Mesendoderm (in vitro differentiated cells): ENCODE results near the gene FKBP10.
A peak's percentile ranks its signal among the peaks of the same experiment; 100 is the strongest.

Experiments used
- DNase-seq: peaks from one replicate; pipeline ENCODE4 v3.0.0; 2013
- H2AK5ac ChIP-seq: 2 replicates; pipeline ENCODE4 v1.6.1; 2013; ENCODE audit warnings: low read length, inconsistent platforms
- H2BK120ac ChIP-seq: 2 replicates; pipeline ENCODE4 v1.6.1; 2013; ENCODE audit warnings: low read depth, mild to moderate bottlenecking, low read length, moderate library complexity, mixed read lengths
- H2BK15ac ChIP-seq: replicated peaks from 2 replicates; pipeline ENCODE4 v1.6.1; 2013; ENCODE audit warnings: low read depth, mild to moderate bottlenecking, moderate library complexity
- H2BK5ac ChIP-seq: 2 replicates; pipeline ENCODE4 v1.6.1; 2013; ENCODE audit warnings: low read length, inconsistent platforms
- H3K18ac ChIP-seq: 2 replicates; pipeline ENCODE4 v1.6.1; 2013; ENCODE audit warnings: mild to moderate bottlenecking, low read length, mixed read lengths
- H3K23ac ChIP-seq: one replicate; pipeline ENCODE4 v1.6.1; 2013; ENCODE audit warnings: low read length
- H3K27ac ChIP-seq: 2 replicates; pipeline ENCODE4 v1.5.1; 2013; ENCODE audit warnings: low read depth, mild to moderate bottlenecking, inconsistent platforms, low read length, moderate library complexity
- H3K27me3 ChIP-seq: 2 replicates; pipeline ENCODE4 v1.6.1; 2013; ENCODE audit warnings: low read length, control low read depth, mild to moderate bottlenecking, inconsistent platforms; ENCODE audit not compliant: insufficient read depth, poor library complexity
- H3K36me3 ChIP-seq: 2 replicates; pipeline ENCODE4 v1.6.1; 2013; ENCODE audit warnings: low read length, inconsistent platforms; ENCODE audit not compliant: control insufficient read depth, insufficient read depth
- H3K4ac ChIP-seq: one replicate; pipeline ENCODE4 v1.6.1; 2013; ENCODE audit warnings: low read depth, mild to moderate bottlenecking, low read length, moderate library complexity
- H3K4me1 ChIP-seq: 2 replicates; pipeline ENCODE4 v1.6.1; 2013; ENCODE audit warnings: low read depth, low read length, inconsistent platforms; ENCODE audit not compliant: control insufficient read depth
- H3K4me2 ChIP-seq: 2 replicates; pipeline ENCODE4 v1.6.1; 2013; ENCODE audit warnings: low read length
- H3K4me3 ChIP-seq: 2 replicates; pipeline ENCODE4 v1.5.1; 2013; ENCODE audit warnings: mild to moderate bottlenecking, low read length
- H3K56ac ChIP-seq: one replicate; pipeline ENCODE4 v1.6.1; 2013; ENCODE audit warnings: low read length
- H3K79me1 ChIP-seq: 2 replicates; pipeline ENCODE4 v1.6.1; 2013; ENCODE audit warnings: low read length, inconsistent platforms
- H3K79me2 ChIP-seq: 2 replicates; pipeline ENCODE4 v1.6.1; 2013; ENCODE audit warnings: mild to moderate bottlenecking, low read length; ENCODE audit not compliant: control insufficient read depth, insufficient read depth
- H3K9ac ChIP-seq: 2 replicates; pipeline ENCODE4 v1.6.1; 2013; ENCODE audit warnings: low read length, inconsistent platforms
- H4K5ac ChIP-seq: one replicate; pipeline ENCODE4 v1.6.1; 2013; ENCODE audit warnings: low read length
- H4K8ac ChIP-seq: one replicate; pipeline ENCODE4 v1.6.1; 2013; ENCODE audit warnings: low read depth, mild to moderate bottlenecking, control low read depth, low read length, moderate library complexity
- WGBS: extraction: QIAGEN DNeasy Blood & Tissue Kit; methylation state at CpG from one replicate; pipeline ENCODE4 v1.1.7; 2013; ENCODE audit warnings: low lambda C conversion rate, missing lambda C conversion rate; ENCODE audit not compliant: insufficient coverage; ENCODE audit errors: extremely low coverage; 5-methylcytosine and 5-hydroxymethylcytosine counted together

FKBP10 gene

DNA sequence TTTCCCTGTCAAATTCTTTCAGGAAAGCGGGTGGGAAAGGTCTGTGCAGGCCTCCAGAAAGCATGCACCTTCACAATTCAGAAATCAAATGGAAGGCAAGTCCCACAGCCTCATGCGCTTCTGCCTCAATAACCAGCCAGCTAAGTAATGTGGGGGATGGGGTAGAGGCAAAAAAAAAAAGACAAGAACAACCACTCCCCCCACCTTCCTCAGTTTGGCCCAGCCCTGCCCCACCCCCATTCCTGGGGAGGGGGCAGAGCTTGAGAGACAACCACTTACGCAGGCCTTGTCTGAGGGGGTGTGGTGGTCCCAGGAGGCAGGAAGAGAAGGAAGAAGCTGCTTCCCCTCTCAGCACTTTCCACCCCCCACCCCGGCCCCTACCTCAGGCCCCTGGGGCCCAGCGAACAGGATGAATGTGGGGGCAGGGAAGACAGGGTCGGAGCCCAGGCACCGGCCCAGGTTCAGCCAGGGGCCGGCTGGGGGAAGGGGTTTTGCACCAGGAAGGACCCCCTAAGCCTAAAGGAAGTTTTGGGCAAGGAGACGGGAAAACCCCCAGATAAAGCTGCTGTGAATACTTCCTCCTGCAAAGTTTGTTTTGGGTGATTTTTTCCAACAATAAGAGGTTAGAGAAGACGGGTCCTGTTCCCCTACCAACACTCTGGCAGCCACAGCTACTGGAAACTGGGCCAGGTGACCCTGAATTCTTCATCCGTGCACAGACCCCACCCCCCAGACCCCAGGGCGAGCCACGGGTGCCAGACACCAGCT, 27.5 kb upstream of the FKBP10 start:
- Histone ChIP-seq H3K4me2 (peak overlapping the region; percentile 97), H3K27ac (peak overlapping the region; percentile 98), H3K4me3 (peak overlapping the region; percentile 81), H3K4ac (peak overlapping the region; percentile 93), H3K27me3 (no peaks in the 10 kb centered on the region), H3K56ac (peak overlapping the region; percentile 95), H3K23ac (peak overlapping the region; percentile 89), H2BK15ac (peak overlapping the region; percentile 20), H3K9ac (peak overlapping the region; percentile 97), H4K5ac (peak overlapping the region; percentile 91), H3K79me2 (peaks cover 33% of the 10 kb centered on the region), H3K18ac (peak overlapping the region; percentile 94), H3K4me1 (peaks cover 6% of the 10 kb centered on the region), H2AK5ac (peak overlapping the region; percentile 98), H2BK120ac (peak overlapping the region; percentile 89), H4K8ac (no peak overlapping the region), H2BK5ac (peak overlapping the region; percentile 95), H3K79me1 (peaks cover 4% of the 10 kb centered on the region), H3K36me3 (no peaks in the 10 kb centered on the region)
- peak; percentile 99 for DNase-seq
- WGBS, result no CpG with 5 or more reads among the region's 13 CpGs

DNA sequence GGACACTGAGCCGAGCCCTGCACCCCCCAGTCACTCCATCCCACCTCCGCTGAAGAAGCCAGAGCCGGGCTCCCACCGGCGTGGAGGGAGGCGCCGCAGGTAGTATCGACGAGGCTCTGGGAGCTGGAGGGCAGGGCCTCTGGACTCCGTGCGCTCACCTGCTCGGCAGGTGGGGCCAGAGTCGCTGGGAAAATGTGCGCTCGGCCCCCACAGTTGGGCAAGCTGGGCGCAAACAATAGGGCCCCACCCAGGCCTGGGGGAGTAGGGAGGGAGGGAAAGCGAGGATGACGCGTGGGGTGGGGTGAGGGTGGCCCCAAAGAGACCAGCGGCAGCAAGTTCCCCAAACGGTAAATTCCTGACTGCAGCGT, 27.0 kb upstream of the FKBP10 start:
- Histone ChIP-seq H2BK120ac (peak overlapping the region; percentile 67), H3K4ac (peak overlapping the region; percentile 90), H3K23ac (peak overlapping the region; percentile 89), H4K5ac (no peak overlapping the region), H2BK5ac (peak overlapping the region; percentile 73), H3K27ac (peak overlapping the region; percentile 98), H3K27me3 (no peaks in the 10 kb centered on the region), H4K8ac (no peak overlapping the region), H3K79me2 (peaks cover 32% of the 10 kb centered on the region), H3K4me3 (peak overlapping the region; percentile 77), H3K4me2 (peak overlapping the region; percentile 97), H2AK5ac (no peak overlapping the region), H3K56ac (peak overlapping the region; percentile 93), H3K9ac (peak overlapping the region; percentile 90), H3K4me1 (peaks cover 6% of the 10 kb centered on the region), H3K18ac (peak overlapping the region; percentile 94), H3K79me1 (peaks cover 4% of the 10 kb centered on the region), H3K36me3 (no peaks in the 10 kb centered on the region), H2BK15ac (no peak overlapping the region)
- DNase-seq, result peak; percentile 80
- no CpG with 5 or more reads among the region's 22 CpGs for whole genome bisulfite sequencing

DNA sequence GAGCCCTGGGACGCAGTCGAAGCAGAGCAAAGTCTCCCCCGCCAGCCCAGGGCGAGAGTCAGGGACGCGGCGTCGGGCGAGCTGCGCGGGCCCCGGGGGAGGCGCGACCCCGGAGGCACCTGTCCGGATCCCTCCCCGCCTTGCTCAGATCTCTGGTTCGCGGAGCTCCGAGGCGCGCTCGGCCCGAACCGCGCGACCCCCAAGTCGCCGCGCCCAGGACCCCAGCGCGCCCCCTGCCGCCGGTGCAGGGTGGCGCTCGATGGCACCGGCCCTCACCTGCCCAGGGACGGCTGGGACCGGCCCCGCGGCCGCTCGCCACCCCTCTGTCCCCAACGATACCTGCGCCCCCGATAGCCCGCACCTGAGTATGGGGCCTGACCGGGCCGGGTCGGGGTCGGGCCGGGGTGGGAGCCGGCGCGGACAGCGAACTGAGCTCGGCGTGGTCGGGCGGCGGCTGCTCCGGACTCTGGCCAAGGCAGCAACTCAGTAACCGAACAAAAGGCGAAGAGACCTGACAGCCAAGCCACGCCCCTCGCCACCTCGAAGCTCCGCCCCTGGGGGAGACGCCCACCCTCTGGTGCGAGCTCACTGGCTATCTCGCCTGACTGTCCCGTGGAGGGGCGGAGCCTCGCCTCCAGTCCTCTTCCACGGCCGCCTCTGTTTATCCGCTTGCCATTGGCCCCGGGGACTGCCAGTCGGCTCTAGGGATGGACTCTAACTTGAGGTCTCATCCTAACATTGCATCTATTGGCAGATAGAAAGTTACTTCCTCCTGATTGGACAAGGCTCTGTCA, 26.4 kb upstream of the FKBP10 start, which contains the start of gene JUP:
TSS of gene JUP (minus strand) at position 485 of the 794 bp plus-strand sequence. CDS start 14,857 bp downstream, outside the sequence.
- peak within 1 kb of the TSS; percentile 90 for H3K4ac ChIP-seq
- no peak within 1 kb of the TSS for H2BK15ac ChIP-seq
- peaks cover 6% of the 10 kb centered on the region for H3K4me1 ChIP-seq
- peak within 1 kb of the TSS; percentile 77 for H3K4me3 ChIP-seq
- peak within 1 kb of the TSS; percentile 98 for H3K27ac ChIP-seq
- H3K36me3 ChIP-seq, result no peaks in the 10 kb centered on the region
- no peak within 1 kb of the TSS for H2AK5ac ChIP-seq
- H3K79me1 ChIP-seq, result peaks cover 2% of the 10 kb centered on the region
- no peak within 1 kb of the TSS for H4K8ac ChIP-seq
- peak within 1 kb of the TSS; percentile 94 for H3K18ac ChIP-seq
- peak within 1 kb of the TSS; percentile 93 for H3K56ac ChIP-seq
- H2BK5ac ChIP-seq, result peak within 1 kb of the TSS; percentile 73
- H3K9ac ChIP-seq, result peak within 1 kb of the TSS; percentile 90
- peaks cover 29% of the 10 kb centered on the region for H3K79me2 ChIP-seq
- H3K27me3 ChIP-seq, result no peaks in the 10 kb centered on the region
- peak within 1 kb of the TSS; percentile 97 for H3K4me2 ChIP-seq
- DNase-seq, result peak; percentile 100
- H3K23ac ChIP-seq, result peak within 1 kb of the TSS; percentile 89
- H4K5ac ChIP-seq, result peak within 1 kb of the TSS; percentile 91
- H2BK120ac ChIP-seq, result peak within 1 kb of the TSS; percentile 67
- WGBS, result no CpG with 5 or more reads among the region's 79 CpGs

DNA sequence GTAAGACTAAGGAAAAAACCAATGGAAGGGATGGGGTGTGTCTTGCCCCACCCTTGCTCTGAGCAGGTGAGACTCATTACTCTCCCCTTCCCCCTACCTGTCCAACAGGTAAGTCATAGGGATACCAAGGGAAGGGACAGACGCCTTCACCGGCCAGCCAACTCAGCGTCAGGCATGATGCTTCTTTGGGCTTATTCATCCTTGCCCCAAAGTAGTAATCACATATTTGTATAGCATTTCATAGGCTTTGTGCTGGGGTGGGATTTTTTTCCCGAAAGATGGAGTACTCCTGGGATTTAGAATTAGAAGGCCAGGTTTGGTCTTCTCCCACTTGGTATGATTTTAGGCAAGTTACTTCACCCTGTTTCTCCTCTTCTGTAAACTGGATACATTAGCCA, 25.8 kb upstream of the FKBP10 start:
- Histone ChIP-seq H3K56ac (no peak overlapping the region), H3K4me1 (peaks cover 6% of the 10 kb centered on the region), H3K27me3 (no peaks in the 10 kb centered on the region), H4K8ac (no peak overlapping the region), H3K23ac (no peak overlapping the region), H3K4me3 (no peak overlapping the region), H2BK15ac (no peak overlapping the region), H3K18ac (no peak overlapping the region), H3K79me1 (peaks cover under 1% of the 10 kb centered on the region), H3K4me2 (peak overlapping the region; percentile 19), H3K36me3 (no peaks in the 10 kb centered on the region), H2BK120ac (no peak overlapping the region), H3K9ac (no peak overlapping the region), H4K5ac (no peak overlapping the region), H3K27ac (no peak overlapping the region), H3K79me2 (peaks cover 23% of the 10 kb centered on the region), H2BK5ac (no peak overlapping the region), H2AK5ac (no peak overlapping the region), H3K4ac (no peak overlapping the region)
- WGBS, result no CpG with 5 or more reads among the region's 4 CpGs
- DNase-seq, result no peak

DNA sequence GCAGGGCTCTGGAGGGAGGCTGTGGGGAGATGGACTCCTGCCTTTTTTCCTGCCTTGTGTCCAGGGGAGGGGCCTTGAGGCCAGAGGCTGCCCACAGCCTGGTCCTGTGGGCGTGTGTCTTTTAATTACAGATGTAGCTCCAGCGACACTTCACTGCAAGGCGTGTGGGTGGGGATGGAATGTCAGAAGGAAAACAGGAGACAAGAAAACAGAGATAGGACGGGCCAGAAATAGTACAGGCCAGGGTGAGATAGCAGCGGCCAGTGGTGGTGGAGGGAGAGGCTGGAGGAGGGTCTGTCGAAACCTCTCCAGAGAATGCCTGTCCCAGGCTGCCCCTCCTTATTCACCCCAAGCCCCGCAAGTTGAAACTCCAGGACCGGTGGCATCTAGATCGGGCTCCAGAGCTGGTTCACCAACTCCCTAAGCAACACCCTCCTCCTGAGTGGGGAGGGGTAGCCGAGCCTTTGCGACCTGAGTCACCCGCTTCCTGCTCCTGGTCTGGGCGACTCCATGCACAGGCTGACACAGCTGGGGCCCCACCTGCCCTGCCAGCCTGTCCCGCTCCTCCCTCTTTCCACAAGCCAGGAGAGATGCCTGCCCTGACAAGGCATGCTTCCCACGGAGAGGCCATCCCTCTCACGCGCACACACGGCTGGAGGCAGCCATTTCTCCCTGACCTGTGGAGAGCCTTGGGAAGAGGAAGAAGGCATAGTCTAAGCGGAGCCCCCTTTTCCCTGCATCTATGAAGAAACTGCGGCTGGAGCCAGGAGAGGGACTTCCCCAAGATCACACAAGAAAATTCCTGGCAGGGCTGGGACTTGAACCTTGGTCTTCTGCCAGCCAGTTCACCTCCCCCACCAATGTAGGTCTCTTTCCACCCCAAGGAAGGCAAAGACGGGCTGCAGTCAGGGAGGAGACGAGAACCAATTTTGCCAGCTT, 19.7 kb upstream of the FKBP10 start:
- Histone ChIP-seq H3K18ac (peak overlapping the region; percentile 16), H2BK120ac (peak overlapping the region; percentile 32), H3K4me1 (peaks cover 11% of the 10 kb centered on the region), H2BK5ac (peak overlapping the region; percentile 93), H3K56ac (peak overlapping the region; percentile 93), H3K27ac (peak overlapping the region; percentile 58), H3K4me3 (no peak overlapping the region), H3K27me3 (no peaks in the 10 kb centered on the region), H4K8ac (no peak overlapping the region), H2AK5ac (peak overlapping the region; percentile 45), H3K36me3 (no peaks in the 10 kb centered on the region), H3K4ac (peak overlapping the region; percentile 39), H4K5ac (no peak overlapping the region), H3K79me2 (no peaks in the 10 kb centered on the region), H2BK15ac (no peak overlapping the region), H3K9ac (peak overlapping the region; percentile 66), H3K23ac (no peak overlapping the region), H3K79me1 (no peaks in the 10 kb centered on the region), H3K4me2 (peak overlapping the region; percentile 44)
- WGBS, result no CpG with 5 or more reads among the region's 22 CpGs
- DNase-seq, result peak; percentile 90
